Gastroesophageal sphincter (tissue), 4 donors: ENCODE data around the gene CHST13. TPM values are rescaled to one million over a fixed set of nuclear protein-coding genes. Genes with fewer than 3 reads are reported as not detected.

Experiments
- ATAC-seq: fragments of 150-250 bp; one replicate; pipeline ENCODE4 v1.9.1; 2016; ENCODE audit warnings: mild to moderate bottlenecking, moderate library complexity
- H3K27ac ChIP-seq, 4 donors: fragments of 200-600 bp; sonication (generic) in 3 of 4; 1 replicate in 3 of 4; 2 replicates in 1 of 4; pipeline ENCODE4 v1.5.1; 2016 to 2019
- H3K27me3 ChIP-seq: fragments of 200-600 bp; sonication (generic); one replicate; pipeline ENCODE4 v1.5.1; 2019
- H3K36me3 ChIP-seq, 2 donors: fragments of 200-600 bp; sonication (generic); one replicate each; pipeline ENCODE4 v1.5.1; 2019; ENCODE audit warnings: control low read depth in 1 of 2
- H3K4me1 ChIP-seq, 3 donors: fragments of 200-600 bp; sonication (generic); 1 replicate in 2 of 3; 2 replicates in 1 of 3; pipeline ENCODE4 v1.5.1; 2016 to 2019; ENCODE audit warnings: control low read depth in 2 of 3
- H3K4me3 ChIP-seq, 2 donors: fragments of 200-600 bp; sonication (generic); one replicate each; pipeline ENCODE4 v1.5.1; 2019; ENCODE audit warnings: mild to moderate bottlenecking in 1 of 2, moderate library complexity in 1 of 2
- H3K9me3 ChIP-seq, 3 donors: fragments of 200-600 bp; sonication (generic); one replicate each; pipeline ENCODE4 v1.5.1; 2017 to 2019; ENCODE audit warnings: control low read depth in 2 of 3
- EP300 ChIP-seq: sonication (generic); formaldehyde crosslinking; IDR thresholded peaks from one replicate; pipeline ENCODE4 v1.6.1; 2017; ENCODE audit warnings: antibody characterized with exemption, mild to moderate bottlenecking
- POLR2A ChIP-seq, 2 donors: fragments of 450-650 bp; IDR thresholded peaks; one replicate each; pipeline ENCODE4 v1.6.1; 2017; ENCODE audit warnings: antibody characterized with exemption in 2 of 2, mild to moderate bottlenecking in 2 of 2, moderate library complexity in 1 of 2
- POLR2AphosphoS5 ChIP-seq: sonication (generic); formaldehyde crosslinking; IDR thresholded peaks from one replicate; pipeline ENCODE4 v1.6.1; 2017; ENCODE audit warnings: antibody characterized with exemption
- WGBS, 2 donors: methylation state at CpG; one replicate each; pipeline ENCODE4 v1.1.5; 2018; ENCODE audit warnings: low coverage in 1 of 2; 5-methylcytosine and 5-hydroxymethylcytosine counted together
- total RNA-seq, 4 donors: library from RNA; depleted of rRNA; stranded (reverse); fragments of >200 nt; gene quantifications; one replicate each; pipeline ENCODE4 v1.1.0, GENCODE V29; 2016
- TF ChIP-seq, protein P1 (sequence below), 4 experiments: fragments of 200-600 bp in 2 of 4; fragments of 450-650 bp in 2 of 4; sonication (generic) in 1 of 4; IDR thresholded peaks; one replicate each; pipeline ENCODE4 v1.5.1; 2017 to 2019; ENCODE audit warnings: antibody characterized with exemption in 4 of 4, mild to moderate bottlenecking in 2 of 4, moderate library complexity in 2 of 4

The CHST13 gene
- total RNA-seq, 4 donors from 2014 or later: 0.52 to 1.4 (median 0.81) TPM; not detected in 1

DNA sequence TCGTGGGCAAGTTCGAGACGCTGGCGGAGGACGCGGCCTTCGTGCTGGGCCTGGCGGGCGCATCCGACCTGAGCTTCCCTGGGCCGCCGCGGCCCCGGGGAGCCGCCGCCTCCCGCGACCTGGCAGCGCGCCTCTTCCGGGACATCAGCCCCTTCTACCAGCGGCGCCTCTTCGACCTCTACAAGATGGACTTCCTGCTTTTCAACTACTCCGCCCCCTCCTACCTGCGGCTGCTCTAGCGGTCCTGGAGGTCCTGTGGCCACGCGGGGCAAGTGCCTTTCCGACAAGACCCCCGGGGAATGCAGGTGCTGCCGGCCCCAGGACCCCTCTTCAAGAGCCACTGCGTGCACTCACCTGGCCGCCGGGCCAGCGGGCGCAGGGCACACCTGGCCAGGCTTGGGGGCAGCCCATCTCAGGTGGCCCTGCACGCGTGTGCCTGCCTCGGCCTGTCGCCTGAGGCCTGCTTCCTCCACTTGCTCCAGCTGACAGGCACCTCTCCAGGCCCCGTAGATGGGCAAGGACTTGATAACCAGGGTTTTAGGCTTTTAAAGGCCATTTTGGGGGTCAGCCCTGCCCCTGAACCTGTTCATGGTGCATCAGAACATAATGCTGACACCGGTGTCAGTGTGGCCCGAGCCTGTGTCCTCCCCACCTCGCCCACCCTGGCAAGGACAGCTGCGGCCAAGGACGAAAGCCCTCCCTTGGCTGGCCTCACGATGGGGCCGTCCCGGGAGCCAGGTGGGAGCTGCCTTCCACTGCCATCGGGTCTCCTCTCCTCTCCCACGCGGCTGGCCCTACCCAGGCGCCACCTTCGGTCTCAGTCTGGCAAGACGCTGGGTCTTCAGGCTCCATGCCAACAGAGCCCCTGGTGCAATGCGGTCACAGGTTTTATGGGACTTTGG is 18.6 kb downstream of the CHST13 start:
- Histone ChIP-seq H3K9me3 (peaks cover 0 to 4% (median 0%) of the 10 kb centered on the region in 3 donors), H3K27me3 (peaks cover 76% of the 10 kb centered on the region), H3K36me3 (no peaks in the 10 kb centered on the region), H3K4me3 (no peak overlapping the region), H3K4me1 (peaks cover 0 to 19% (median 0%) of the 10 kb centered on the region in 3 donors), H3K27ac (no peak overlapping the region)
- 70 to 96% methylated on average over 2 to 5 of the region's 57 CpGs for WGBS, 2 donors
- TF ChIP-seq EP300 (no peak), POLR2A (IDR thresholded peaks at IDR 0.05) (no peak), POLR2AphosphoS5 (no peak)
- TF ChIP-seq, protein P1, sequence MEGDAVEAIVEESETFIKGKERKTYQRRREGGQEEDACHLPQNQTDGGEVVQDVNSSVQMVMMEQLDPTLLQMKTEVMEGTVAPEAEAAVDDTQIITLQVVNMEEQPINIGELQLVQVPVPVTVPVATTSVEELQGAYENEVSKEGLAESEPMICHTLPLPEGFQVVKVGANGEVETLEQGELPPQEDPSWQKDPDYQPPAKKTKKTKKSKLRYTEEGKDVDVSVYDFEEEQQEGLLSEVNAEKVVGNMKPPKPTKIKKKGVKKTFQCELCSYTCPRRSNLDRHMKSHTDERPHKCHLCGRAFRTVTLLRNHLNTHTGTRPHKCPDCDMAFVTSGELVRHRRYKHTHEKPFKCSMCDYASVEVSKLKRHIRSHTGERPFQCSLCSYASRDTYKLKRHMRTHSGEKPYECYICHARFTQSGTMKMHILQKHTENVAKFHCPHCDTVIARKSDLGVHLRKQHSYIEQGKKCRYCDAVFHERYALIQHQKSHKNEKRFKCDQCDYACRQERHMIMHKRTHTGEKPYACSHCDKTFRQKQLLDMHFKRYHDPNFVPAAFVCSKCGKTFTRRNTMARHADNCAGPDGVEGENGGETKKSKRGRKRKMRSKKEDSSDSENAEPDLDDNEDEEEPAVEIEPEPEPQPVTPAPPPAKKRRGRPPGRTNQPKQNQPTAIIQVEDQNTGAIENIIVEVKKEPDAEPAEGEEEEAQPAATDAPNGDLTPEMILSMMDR (IDR thresholded peaks at IDR 0.05): no peak
- ATAC-seq: no peak

DNA sequence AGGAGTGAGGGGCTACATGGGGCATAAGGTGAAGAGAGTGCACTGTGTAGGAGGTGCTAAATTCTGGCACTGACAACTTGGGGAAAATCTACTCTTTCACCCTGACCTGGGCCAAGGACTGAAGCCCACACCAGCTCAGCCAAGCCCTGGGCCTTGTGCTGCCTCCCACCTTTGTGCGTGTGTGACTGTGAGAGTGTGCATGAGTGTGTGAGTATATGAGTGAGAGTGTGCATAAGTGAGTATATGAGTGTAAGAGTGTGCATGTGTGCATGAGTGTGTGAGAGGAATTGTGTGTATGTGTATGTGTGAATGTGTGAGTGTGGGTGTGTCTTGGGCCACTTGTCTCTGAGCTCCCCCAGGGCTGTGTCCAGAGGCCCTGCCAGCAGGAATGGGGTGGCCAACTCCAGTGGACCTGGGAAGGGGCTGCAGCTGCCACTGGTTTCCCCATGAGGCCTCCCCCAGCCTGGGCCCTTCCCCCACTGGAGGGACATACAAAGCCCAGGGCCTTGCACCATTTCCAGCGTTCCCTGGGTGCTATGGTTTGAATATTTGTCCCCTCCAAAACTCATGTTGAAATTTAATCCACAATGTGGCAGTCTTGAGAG is 19.6 kb downstream of the CHST13 start:
- H3K4me1 ChIP-seq: peaks cover 0 to 19% (median 0%) of the 10 kb centered on the region in 3 donors
- peaks cover 81% of the 10 kb centered on the region for H3K27me3 ChIP-seq
- 75 to 100% methylated on average over 2 of the region's 2 CpGs for WGBS, 2 donors
- ATAC-seq: no peak
- H3K9me3 ChIP-seq: peaks cover 0 to 4% (median 0%) of the 10 kb centered on the region in 3 donors
- no peak overlapping the region for H3K27ac ChIP-seq
- TF ChIP-seq, protein P1 (IDR thresholded peaks at IDR 0.05): no peak
- TF ChIP-seq EP300 (no peak), POLR2AphosphoS5 (no peak)
- H3K4me3 ChIP-seq: no peak overlapping the region
- H3K36me3 ChIP-seq: no peaks in the 10 kb centered on the region

DNA sequence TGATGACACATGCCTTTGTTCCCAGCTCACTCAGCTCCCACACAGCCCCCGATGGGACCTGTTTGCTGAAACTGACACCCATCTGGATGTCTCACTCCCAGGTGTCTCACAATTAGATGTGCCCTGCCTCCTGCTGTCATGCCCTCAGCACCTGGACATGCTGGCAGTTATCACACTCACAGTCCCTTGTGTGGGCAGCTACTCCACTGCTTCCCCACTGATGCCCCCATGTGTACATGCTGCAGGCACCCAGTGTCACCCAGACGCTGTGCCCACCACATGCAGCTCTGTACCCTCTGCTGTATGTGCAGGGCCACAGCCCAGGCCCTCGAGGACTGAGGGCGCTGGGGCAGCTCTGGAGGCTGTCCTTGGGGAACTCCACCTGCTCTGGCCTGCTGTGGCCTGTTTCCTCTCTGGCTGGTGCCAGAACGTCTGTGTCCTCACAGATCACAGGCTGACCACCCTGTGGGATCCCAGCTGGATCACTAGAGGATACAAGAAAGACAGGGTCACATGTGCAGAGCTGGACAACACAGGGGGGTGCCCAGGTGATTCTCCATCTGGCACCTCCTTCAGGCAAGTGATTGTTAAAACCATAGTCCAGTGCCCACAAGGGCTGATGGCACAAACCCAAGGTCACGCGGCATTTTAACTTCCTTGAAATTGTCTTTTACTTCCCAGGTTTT is 20.8 kb downstream of the CHST13 start:
- WGBS, 2 donors: 77 to 90% methylated on average over 3 of the region's 7 CpGs
- no peak overlapping the region for H3K4me3 ChIP-seq
- TF ChIP-seq POLR2AphosphoS5: no peak
- TF ChIP-seq POLR2A (IDR thresholded peaks at IDR 0.05): no peak
- TF ChIP-seq EP300: no peak
- TF ChIP-seq, protein P1 (IDR thresholded peaks at IDR 0.05): no peak

DNA sequence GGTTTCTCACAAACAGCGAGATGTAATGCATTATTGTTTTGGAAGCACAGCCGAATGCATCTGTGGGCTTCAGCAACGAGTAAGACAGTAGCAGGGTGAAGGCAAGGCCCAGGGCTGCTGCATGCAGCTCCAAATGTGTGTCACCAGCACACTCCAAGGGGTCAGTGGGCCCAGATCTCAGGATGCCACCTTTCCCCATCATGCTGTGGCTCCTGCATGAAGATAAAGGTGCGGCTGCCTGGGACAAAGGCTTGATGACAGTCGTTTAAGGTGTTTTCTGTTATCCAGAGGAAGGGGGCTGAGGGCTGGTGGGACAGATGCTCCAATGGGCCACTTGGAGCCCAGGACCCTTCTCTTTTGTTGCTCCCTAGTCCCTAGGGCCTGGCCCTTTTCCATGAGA is 21.6 kb downstream of the CHST13 start:
- Histone ChIP-seq H3K9me3 (peaks cover 0 to 4% (median 0%) of the 10 kb centered on the region in 3 donors), H3K36me3 (no peaks in the 10 kb centered on the region), H3K4me3 (no peak overlapping the region), H3K27me3 (peaks cover 87% of the 10 kb centered on the region), H3K4me1 (peaks cover 0 to 17% (median 0%) of the 10 kb centered on the region in 3 donors), H3K27ac (no peak overlapping the region)
- TF ChIP-seq POLR2AphosphoS5 (no peak), POLR2A (IDR thresholded peaks at IDR 0.05) (no peak), EP300 (no peak)
- TF ChIP-seq, protein P1 (IDR thresholded peaks at IDR 0.05): no peak
- 87% methylated on average over 5 of the region's 5 CpGs; no CpG with 5 or more reads in 1 of the 2 donors for WGBS, 2 donors
- no peak for ATAC-seq

More for the DNA sequence above, 20.8 kb downstream of the CHST13 start:
- Histone ChIP-seq H3K36me3 (no peaks in the 10 kb centered on the region), H3K27ac (no peak overlapping the region), H3K4me1 (peaks cover 0 to 19% (median 0%) of the 10 kb centered on the region in 3 donors), H3K9me3 (peaks cover 0 to 4% (median 0%) of the 10 kb centered on the region in 3 donors), H3K27me3 (peaks cover 84% of the 10 kb centered on the region)
- ATAC-seq: no peak
